Measurements from ENCODE around the gene GAS7. TPM values are rescaled to one million over a fixed set of nuclear protein-coding genes. Genes with fewer than 3 reads are reported as not detected.

The GAS7 gene
- polyA plus RNA-seq, 1 donor (not counting 4 experiments of a cell fraction or from before 2014, with no cell fraction given) = 0.10 TPM

DNA sequence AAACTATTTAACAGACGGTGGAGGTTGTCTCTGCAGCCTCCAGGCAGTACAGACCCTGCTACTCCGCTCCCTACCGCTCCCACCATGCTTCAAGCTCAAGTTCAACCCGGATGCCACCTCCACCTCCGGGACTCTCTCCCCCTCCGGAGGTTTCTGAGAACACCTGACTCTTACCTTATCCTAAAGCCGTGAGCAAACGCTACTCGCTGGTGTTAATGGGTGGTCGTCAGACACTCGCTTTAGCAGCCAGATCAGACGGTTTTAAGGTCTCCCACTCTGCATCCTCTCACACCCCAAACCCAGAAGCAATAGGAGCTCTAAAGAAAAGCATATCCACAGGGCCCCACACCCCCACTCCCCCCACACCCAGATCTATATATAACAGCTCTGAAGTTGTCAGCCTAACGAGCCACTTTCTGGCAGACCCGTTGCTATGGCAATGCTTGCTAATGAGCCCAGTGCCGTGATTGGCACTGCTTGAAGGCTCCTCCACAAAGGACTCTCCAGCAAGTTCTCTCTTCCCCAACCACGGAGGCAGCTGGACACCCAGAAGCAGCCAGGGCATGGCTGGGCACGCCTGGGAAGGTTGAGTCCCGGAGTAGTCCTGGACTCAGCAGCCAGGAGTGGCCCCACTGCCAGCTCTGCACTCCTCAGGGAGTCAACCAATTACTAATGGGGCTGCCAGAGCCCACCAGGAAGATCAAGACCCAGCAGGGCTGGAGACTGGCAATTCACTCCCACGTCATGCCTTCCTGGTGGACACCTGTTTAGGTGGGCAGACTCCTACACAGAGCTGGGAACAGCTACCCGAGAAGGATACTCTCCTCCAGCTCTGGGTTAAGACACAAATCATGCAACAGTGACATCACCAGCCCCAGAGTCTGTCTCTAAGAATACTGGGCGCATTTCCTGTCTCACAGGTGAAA, 172.2 kb downstream of the GAS7 start:
- dilution Hi-C loops (cut with MboI; ENCODE audit: extremely low pct_ligation_motif_present, low sequenced_read_pairs) = no loop called here
- FAIRE-seq = no peak
- H4K20me1 ChIP-seq (ENCODE audit: control insufficient read depth, extremely low read depth, insufficient read depth, low read length) = no peaks in the 10 kb centered on the region

DNA sequence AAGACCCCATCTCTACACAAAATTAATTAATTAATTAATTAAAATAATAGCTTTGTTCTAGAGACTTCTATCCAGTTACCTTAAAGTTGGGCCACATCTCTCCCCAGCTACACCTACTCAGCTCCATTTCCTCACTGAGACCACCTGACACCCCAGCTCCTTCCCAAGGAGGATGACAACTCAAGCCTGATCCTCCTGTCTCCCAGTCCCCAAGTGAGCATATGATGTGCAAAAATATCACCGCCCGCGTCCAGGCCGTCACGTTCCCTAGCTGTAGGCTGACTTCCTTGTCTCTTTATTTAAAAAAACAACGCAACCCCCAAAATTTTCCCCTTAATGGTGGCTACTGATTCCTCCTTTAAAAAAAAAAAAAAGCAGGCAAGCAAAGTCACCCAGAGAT, 173.2 kb downstream of the GAS7 start:
- H3K36me3 ChIP-seq (ENCODE audit: control insufficient read depth in 2 of 2, extremely low read depth in 1 of 2, insufficient read depth in 2 of 2, low read length in 2 of 2) = no peaks in the 10 kb centered on the region
- H3K4me2 ChIP-seq (ENCODE audit: control insufficient read depth, extremely low read depth, insufficient read depth, low read depth, low read length) = no peak overlapping the region
- H3K79me2 ChIP-seq (ENCODE audit: control insufficient read depth, insufficient read depth, low read length) = no peaks in the 10 kb centered on the region
- no peaks in the 10 kb centered on the region for H3K27me3 ChIP-seq (ENCODE audit: control insufficient read depth, extremely low read depth, insufficient read depth, low read length)
- TF ChIP-seq, protein P1, sequence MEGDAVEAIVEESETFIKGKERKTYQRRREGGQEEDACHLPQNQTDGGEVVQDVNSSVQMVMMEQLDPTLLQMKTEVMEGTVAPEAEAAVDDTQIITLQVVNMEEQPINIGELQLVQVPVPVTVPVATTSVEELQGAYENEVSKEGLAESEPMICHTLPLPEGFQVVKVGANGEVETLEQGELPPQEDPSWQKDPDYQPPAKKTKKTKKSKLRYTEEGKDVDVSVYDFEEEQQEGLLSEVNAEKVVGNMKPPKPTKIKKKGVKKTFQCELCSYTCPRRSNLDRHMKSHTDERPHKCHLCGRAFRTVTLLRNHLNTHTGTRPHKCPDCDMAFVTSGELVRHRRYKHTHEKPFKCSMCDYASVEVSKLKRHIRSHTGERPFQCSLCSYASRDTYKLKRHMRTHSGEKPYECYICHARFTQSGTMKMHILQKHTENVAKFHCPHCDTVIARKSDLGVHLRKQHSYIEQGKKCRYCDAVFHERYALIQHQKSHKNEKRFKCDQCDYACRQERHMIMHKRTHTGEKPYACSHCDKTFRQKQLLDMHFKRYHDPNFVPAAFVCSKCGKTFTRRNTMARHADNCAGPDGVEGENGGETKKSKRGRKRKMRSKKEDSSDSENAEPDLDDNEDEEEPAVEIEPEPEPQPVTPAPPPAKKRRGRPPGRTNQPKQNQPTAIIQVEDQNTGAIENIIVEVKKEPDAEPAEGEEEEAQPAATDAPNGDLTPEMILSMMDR (optimal IDR thresholded peaks at IDR 0.05 in 1 of 3, IDR thresholded peaks at IDR 0.05 in 1 of 3, conservative IDR thresholded peaks at IDR 0.05 in 1 of 3; ENCODE audit: extremely low read depth in 1 of 3, insufficient read depth in 2 of 3, low read length in 3 of 3) = no peak
- no peak for TF ChIP-seq EZH2 (IDR thresholded peaks at IDR 0.05; ENCODE audit: low read length)
- no peak for DNase-seq (ENCODE audit: low read depth, low spot score)
- H4K20me1 ChIP-seq (ENCODE audit: control insufficient read depth, extremely low read depth, insufficient read depth, low read length) = no peaks in the 10 kb centered on the region
- no peaks in the 10 kb centered on the region for H3K9me3 ChIP-seq (ENCODE audit: control insufficient read depth, low read depth, low read length)
- dilution Hi-C loops (cut with MboI; ENCODE audit: extremely low pct_ligation_motif_present, low sequenced_read_pairs) = no loop called here
- H3K4me1 ChIP-seq (ENCODE audit: control insufficient read depth, extremely low read depth, insufficient read depth, low read length) = peaks cover 3% of the 10 kb centered on the region
- H3K9ac ChIP-seq (ENCODE audit: control insufficient read depth, extremely low read depth, insufficient read depth, low read length) = no peak overlapping the region
- H3K27ac ChIP-seq (ENCODE audit: control insufficient read depth, insufficient read depth, low read length) = no peak overlapping the region
- H3K4me3 ChIP-seq (ENCODE audit: control insufficient read depth in 2 of 3, extremely low read depth in 1 of 3, insufficient read depth in 2 of 3, low read depth in 1 of 3, low read length in 3 of 3) = no peak overlapping the region
- H2AFZ ChIP-seq (ENCODE audit: control insufficient read depth, low read length) = no peak overlapping the region
- no peak for FAIRE-seq
- H3K9me1 ChIP-seq (ENCODE audit: control insufficient read depth, extremely low read depth, insufficient read depth, low read length) = no peaks in the 10 kb centered on the region

More for the DNA sequence above, 172.2 kb downstream of the GAS7 start:
- Histone ChIP-seq H3K27ac (ENCODE audit: control insufficient read depth, insufficient read depth, low read length) (no peak overlapping the region), H3K9me3 (ENCODE audit: control insufficient read depth, low read depth, low read length) (no peaks in the 10 kb centered on the region), H3K4me1 (ENCODE audit: control insufficient read depth, extremely low read depth, insufficient read depth, low read length) (peaks cover 3% of the 10 kb centered on the region), H3K27me3 (ENCODE audit: control insufficient read depth, extremely low read depth, insufficient read depth, low read length) (no peaks in the 10 kb centered on the region), H2AFZ (ENCODE audit: control insufficient read depth, low read length) (no peak overlapping the region), H3K79me2 (ENCODE audit: control insufficient read depth, insufficient read depth, low read length) (no peaks in the 10 kb centered on the region), H3K4me2 (ENCODE audit: control insufficient read depth, extremely low read depth, insufficient read depth, low read depth, low read length) (no peak overlapping the region), H3K4me3 (ENCODE audit: control insufficient read depth in 2 of 3, extremely low read depth in 1 of 3, insufficient read depth in 2 of 3, low read depth in 1 of 3, low read length in 3 of 3) (no peak overlapping the region), H3K9me1 (ENCODE audit: control insufficient read depth, extremely low read depth, insufficient read depth, low read length) (no peaks in the 10 kb centered on the region), H3K9ac (ENCODE audit: control insufficient read depth, extremely low read depth, insufficient read depth, low read length) (no peak overlapping the region), H3K36me3 (ENCODE audit: control insufficient read depth in 2 of 2, extremely low read depth in 1 of 2, insufficient read depth in 2 of 2, low read length in 2 of 2) (no peaks in the 10 kb centered on the region)
- DNase-seq (ENCODE audit: low read depth, low spot score) = no peak
- TF ChIP-seq EZH2 (IDR thresholded peaks at IDR 0.05; ENCODE audit: low read length) = no peak

Data from keratinocyte (primary cell).